Stromal cell of bone marrow (primary cell): ENCODE data around the gene ZBTB25.

Experiments
- DNase-seq: peaks from one replicate; pipeline ENCODE4 v3.0.0-alpha.2; 2012; ENCODE audit warnings: low read depth

Gene ZBTB25

DNA sequence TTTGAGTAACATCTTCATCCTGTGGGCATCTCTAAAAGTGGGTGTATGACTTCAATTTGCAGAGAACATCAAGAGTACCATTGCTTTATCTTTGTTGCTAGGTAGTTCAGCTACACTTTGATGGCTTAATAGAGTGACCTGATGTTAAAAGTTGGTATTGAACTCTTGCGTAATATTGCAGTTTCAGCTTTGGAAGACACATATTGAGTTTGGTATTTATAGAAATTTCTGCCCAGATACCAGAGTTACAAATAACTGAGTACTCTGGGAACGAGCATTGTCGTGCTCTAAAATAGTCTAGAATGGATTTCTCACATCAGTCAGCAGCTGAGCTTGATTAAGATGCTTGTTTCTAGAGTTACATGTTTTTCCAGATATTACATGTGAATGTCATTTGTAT, 63.1 kb downstream of the ZBTB25 start:
- DNase-seq = no peak

- DNase-seq = no peak
Observed at GRCh38 chr14:64439141-64439540, 64.5 kb downstream of the ZBTB25 start.

DNA sequence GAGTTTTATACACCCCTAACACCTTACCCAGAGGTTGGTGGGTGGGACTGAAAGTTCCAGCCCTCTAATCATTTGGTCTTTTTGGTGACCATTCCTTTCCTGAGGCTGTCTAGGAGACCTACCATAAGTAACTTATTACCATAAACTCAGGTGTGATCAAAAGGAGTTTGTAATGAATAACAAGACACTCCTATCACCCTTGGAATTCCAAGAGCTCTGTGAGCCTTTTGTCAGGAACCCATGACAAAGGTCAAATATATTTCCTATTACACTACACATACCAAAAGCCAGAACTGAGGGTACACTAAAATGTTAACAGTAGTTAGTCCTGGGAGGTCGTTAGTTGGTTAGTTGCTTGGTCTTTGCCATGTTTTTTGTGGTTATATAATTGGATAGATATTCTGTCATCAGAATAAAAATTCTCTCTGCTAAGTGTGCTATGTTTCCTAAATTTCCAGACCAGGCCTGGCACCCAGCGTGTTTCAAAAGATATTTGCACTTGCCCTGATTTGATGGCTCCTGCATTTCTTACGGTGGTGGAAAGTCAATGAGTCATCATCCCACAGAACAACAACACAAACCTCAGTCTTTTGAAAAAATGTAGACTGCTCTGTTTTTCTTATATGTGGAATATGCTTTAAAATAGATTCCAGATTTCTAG, 65.3 kb downstream of the ZBTB25 start:
- DNase-seq = peak; percentile 86

GRCh38 chr14:64434528-64434927, 69.1 kb downstream of the ZBTB25 start:
- no peak for DNase-seq

DNA sequence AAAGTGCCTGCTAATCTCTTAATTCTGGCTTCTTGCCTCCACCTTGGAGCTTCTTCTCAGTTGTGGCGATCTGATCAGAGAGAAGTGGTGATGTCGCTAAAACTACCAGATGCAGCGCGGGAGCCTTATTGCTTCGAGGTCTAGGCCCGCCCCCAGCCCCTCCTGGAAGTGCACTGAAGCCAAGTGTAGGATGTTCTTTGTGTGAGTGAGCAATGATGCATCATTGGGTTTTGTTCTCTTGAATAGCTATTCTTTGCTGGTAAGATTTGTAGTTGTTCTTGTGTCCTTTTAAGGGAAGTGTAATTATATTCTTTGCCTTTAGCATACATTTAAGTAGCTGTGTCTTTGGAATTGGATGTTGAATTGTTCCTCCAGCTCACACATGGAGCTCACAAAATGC, 79.7 kb downstream of the ZBTB25 start:
- DNase-seq = no peak

- DNase-seq = no peak
Observed at GRCh38 chr14:64422756-64423155, 80.9 kb downstream of the ZBTB25 start.

- DNase-seq = no peak
Observed at GRCh38 chr14:64422005-64422404, 81.6 kb downstream of the ZBTB25 start.

DNA sequence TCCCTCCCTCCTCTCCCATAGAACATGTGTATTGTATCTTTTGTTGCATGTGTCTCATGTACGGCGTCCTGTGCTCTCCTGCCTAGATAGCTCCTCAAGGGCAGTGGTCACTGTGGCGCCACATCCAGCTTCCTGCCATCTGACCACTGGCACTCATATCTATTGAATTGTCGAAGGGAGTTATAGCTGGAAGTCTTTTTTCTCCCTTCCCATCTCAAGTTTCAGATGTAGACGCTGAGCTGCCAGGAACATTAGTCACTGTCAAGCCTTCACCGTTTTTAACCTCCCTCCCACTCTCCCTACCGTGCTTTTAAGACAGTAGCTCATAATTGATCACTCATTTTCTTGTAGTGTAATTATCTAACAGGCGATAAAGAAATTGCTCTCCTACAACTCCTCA, 82.5 kb downstream of the ZBTB25 start:
- DNase-seq = peak; percentile 52

DNA sequence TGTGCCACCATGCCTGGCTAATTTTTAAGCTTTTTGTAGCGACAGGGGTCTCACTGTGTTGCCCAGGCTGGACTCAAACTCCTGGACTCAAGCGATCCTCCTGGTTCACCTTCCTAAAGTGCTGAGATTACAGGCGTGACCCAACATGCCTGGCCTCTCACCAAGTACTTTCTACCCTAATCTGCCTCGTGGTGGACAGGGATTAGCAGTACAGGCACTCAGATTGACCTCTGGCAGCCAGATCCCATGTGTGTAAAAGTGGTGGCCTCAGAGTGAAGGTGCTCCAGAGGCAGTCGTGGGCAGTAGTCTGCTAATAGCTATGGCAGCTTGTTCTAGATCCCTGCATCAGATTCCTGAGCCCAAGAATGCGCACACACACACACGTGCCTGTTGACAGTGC, 84.6 kb downstream of the ZBTB25 start:
- DNase-seq = no peak

GRCh38 chr14:64417771-64418125, 85.9 kb downstream of the ZBTB25 start:
- DNase-seq = no peak

DNA sequence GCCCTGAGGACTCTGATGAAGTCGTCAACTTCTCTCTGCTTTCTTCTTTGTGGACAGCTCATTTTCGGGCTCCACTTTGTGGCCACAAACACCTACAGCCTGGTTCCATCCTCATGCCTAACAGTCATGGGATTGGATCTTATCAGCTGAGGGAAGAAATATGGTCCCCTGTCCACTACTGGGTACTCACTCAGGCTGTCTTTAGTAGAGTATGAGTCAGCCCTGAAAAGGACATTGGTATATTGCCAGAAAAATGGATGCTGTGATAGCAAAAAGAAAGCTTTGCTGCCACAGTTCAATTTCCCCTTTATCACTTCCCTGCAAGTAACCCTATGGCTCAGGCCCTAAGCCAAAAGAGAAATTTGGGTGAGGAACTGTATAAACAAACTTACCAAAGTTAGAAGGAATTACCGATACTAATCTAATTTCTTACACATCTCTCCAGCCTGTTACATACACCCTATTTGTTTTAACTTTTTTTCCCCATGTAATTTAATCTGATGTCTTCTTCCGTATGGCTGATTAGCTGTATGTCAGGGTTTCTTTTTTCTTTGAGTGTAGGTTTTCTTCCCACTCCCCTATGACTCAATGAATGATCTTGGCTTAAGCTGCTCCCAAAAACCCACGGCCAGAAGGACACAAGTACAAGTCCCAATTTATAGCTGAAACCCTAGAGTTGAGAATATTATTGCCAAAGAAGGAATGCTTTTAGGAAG, 86.4 kb downstream of the ZBTB25 start:
- DNase-seq = no peak

DNA sequence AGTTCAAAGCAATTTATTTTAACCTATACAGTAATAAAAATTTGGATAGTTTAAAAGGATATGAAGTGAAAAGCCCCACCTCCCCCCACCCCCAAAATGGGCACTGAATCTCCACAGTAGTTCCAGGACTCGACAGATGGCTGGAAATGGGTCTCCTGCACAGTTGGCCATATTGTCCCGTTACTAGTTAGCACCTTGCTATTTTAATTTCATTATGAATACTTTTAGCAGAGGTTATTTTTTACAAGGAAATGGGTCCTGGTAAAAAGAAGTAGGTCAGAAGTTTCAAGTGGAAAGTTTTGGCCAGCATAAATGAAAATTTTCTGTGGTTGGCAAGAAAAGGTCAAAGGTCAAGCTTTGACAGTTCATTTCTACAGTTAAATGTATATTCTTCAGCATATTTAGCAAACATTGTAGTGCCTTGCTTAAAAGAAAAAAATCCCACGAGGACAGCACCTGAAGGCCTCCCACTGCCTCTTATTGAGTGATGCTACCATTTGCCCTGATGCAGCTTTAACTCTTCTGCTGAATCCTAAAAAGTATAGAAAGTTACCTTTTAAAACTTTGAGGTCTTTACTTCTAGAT, 87.2 kb downstream of the ZBTB25 start:
- no peak for DNase-seq

DNA sequence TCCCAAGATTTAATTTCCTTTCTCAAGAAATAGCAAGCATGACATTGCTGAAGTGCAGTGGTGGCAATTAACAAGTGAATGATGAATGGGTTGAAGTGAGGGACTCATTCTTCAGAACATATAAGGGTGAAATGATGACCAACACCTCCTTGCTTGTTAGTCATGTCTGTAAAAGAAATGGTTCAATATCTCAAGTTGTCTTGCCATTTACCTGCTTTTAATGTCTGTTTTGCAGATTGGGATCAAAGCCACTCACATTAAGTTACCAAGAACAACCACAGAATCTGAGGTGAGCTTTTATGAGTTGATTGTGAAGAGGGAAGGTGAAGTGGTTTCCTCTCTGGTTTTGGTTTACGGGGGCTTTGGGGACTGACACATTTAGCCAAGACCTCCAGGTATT, 91.4 kb downstream of the ZBTB25 start:
- no peak for DNase-seq

GRCh38 chr14:64411001-64411400, 92.6 kb downstream of the ZBTB25 start:
- no peak for DNase-seq

- no peak for DNase-seq
Observed at GRCh38 chr14:64410084-64410774, 93.4 kb downstream of the ZBTB25 start.

DNA sequence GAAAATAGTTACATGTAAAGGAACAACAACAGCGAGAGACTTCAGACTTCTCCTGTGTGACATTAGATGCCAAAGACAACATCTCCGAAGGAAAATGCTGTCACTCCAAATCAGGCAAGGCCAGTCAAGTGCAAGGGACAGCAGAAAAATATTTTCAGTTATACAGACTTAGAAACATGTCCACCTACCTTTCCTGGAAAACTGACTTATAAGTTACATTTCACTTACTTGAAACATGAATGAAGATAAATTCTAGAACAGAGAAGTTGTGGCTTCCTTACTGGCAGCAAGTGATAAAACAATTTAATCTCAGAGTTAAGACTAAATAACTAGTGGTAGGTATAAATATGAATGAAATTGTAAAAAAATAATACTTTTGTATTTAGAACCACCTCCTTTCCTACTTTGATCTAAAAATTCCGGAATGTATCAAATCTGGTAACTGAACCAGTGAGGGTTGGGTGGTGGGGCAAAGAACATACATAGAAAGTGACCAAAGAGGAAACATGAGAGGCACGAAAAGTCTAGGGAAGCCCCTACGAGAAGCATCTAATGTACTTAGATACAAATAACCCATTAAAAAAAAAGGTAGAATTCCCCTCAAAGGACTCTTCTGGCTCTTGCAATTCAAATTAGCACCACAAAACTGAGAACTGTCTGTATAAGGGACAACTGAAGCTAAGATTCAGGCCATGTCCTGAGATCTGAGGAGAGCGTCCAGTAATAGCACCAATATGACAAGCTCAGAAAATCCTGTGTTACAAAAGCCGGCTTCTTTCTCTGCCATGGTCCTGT, 94.3 kb downstream of the ZBTB25 start:
- DNase-seq = no peak

- DNase-seq = no peak
Observed at GRCh38 chr14:64407329-64407728, 96.3 kb downstream of the ZBTB25 start.

GRCh38 chr14:64405295-64405694, 98.3 kb downstream of the ZBTB25 start:
- DNase-seq = no peak

- DNase-seq = no peak
Observed at GRCh38 chr14:64401949-64402348, 101.7 kb downstream of the ZBTB25 start.

DNA sequence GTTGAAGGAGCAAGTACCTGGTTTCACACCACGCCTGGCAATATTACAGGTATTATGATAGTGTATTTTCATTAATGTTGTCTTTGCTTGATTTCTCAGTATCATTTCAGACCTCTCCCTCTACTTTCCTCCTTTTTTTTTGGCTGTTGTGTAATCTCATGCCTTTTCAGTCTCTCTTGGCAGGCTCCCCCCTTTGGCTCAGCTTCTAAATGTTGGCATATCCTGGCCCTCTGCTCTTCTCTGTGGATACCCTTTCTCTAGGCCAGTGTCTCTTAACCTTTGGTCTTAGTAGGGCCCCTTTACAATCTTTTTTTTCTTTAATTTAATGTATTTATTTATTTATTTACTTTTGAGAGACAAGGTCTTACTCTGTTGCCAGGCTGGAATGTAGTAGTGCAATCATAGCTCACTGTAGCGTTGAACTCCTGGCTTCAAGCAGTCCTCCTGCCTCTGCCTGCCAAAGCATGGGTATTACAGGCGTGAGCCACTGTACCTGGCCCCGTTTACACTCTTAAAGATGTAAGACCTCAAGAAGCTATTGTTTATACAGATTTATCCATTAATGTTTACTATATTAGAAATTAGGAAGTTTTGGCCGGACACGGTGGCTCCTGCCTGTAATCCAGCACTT, 102.7 kb downstream of the ZBTB25 start:
- no peak for DNase-seq
